ENCODE results near the gene MGA. TPM values are rescaled to one million over a fixed set of nuclear protein-coding genes. Genes with fewer than 3 reads are reported as not detected.

MGA gene
- total RNA-seq, 2 donors from 2014 or later, result 58.5 to 62.6 TPM

GRCh38 chr15:41778521-41778920, 118.3 kb downstream of the MGA start:
- H3K9me3 Mint-ChIP-seq, result no peaks in the 10 kb centered on the region
- 88% methylated on average over 1 of the region's 1 CpG; no CpG with 5 or more reads in 1 of the 2 experiments for WGBS, 2 experiments (ENCODE audit: insufficient coverage in 1 of 2, insufficient read length in 1 of 2)
- Histone ChIP-seq H3K4me3 (ENCODE audit: low read length) (no peak overlapping the region), H3K4me1 (ENCODE audit: control insufficient read depth, insufficient read depth, low read length) (peaks cover 18% of the 10 kb centered on the region), H3K9me3 (ENCODE audit: control insufficient read depth, low read length) (no peaks in the 10 kb centered on the region), H3K27ac (ENCODE audit: low read depth, low read length) (no peak overlapping the region), H3K9ac (ENCODE audit: extremely low read depth, low read length, poor library complexity, severe bottlenecking) (no peak overlapping the region), H3K27me3 (ENCODE audit: control insufficient read depth, insufficient read depth, low read length, poor library complexity, severe bottlenecking) (no peaks in the 10 kb centered on the region), H3K36me3 (ENCODE audit: control insufficient read depth, insufficient read depth, low read length) (no peaks in the 10 kb centered on the region)
- peaks cover 54% of the 10 kb centered on the region for H3K4me1 Mint-ChIP-seq
- H3K4me3 Mint-ChIP-seq, result no peak overlapping the region
- H3K27me3 Mint-ChIP-seq (ENCODE audit: insufficient read depth), result no peaks in the 10 kb centered on the region
- H3K36me3 Mint-ChIP-seq (ENCODE audit: low read depth), result no peaks in the 10 kb centered on the region
- DNase-seq, result no peak
- H3K27ac Mint-ChIP-seq, result no peak overlapping the region
- TF ChIP-seq CTCF (conservative IDR thresholded peaks at IDR 0.05), result no peak

GRCh38 chr15:41779662-41780157, 119.5 kb downstream of the MGA start:
- DNase-seq, result no peak
- H3K36me3 ChIP-seq (ENCODE audit: control insufficient read depth, insufficient read depth, low read length), result no peaks in the 10 kb centered on the region
- Mint-ChIP-seq H3K27me3 (ENCODE audit: insufficient read depth) (no peaks in the 10 kb centered on the region), H3K36me3 (ENCODE audit: low read depth) (no peaks in the 10 kb centered on the region), H3K4me1 (peaks cover 51% of the 10 kb centered on the region), H3K27ac (peak overlapping the region; percentile 73), H3K9me3 (no peaks in the 10 kb centered on the region), H3K4me3 (no peak overlapping the region)
- 90 to 93% methylated on average over 3 to 4 of the region's 4 CpGs for WGBS, 2 experiments (ENCODE audit: insufficient coverage in 1 of 2, insufficient read length in 1 of 2)
- H3K9me3 ChIP-seq (ENCODE audit: control insufficient read depth, low read length), result no peaks in the 10 kb centered on the region
- peaks cover 18% of the 10 kb centered on the region for H3K4me1 ChIP-seq (ENCODE audit: control insufficient read depth, insufficient read depth, low read length)
- no peaks in the 10 kb centered on the region for H3K27me3 ChIP-seq (ENCODE audit: control insufficient read depth, insufficient read depth, low read length, poor library complexity, severe bottlenecking)
- H3K27ac ChIP-seq (ENCODE audit: low read depth, low read length), result no peak overlapping the region
- H3K4me3 ChIP-seq (ENCODE audit: low read length), result no peak overlapping the region
- no peak overlapping the region for H3K9ac ChIP-seq (ENCODE audit: extremely low read depth, low read length, poor library complexity, severe bottlenecking)
- no peak for TF ChIP-seq CTCF (conservative IDR thresholded peaks at IDR 0.05)

- H3K9ac ChIP-seq (ENCODE audit: extremely low read depth, low read length, poor library complexity, severe bottlenecking), result no peak overlapping the region
- H3K27me3 ChIP-seq (ENCODE audit: control insufficient read depth, insufficient read depth, low read length, poor library complexity, severe bottlenecking), result no peaks in the 10 kb centered on the region
- TF ChIP-seq CTCF (conservative IDR thresholded peaks at IDR 0.05), result no peak
- no peak overlapping the region for H3K27ac ChIP-seq (ENCODE audit: low read depth, low read length)
- no peaks in the 10 kb centered on the region for H3K9me3 ChIP-seq (ENCODE audit: control insufficient read depth, low read length)
- H3K36me3 ChIP-seq (ENCODE audit: control insufficient read depth, insufficient read depth, low read length), result no peaks in the 10 kb centered on the region
- H3K4me1 ChIP-seq (ENCODE audit: control insufficient read depth, insufficient read depth, low read length), result peaks cover 18% of the 10 kb centered on the region
- Mint-ChIP-seq H3K4me1 (peaks cover 46% of the 10 kb centered on the region), H3K27me3 (ENCODE audit: insufficient read depth) (no peaks in the 10 kb centered on the region), H3K36me3 (ENCODE audit: low read depth) (no peaks in the 10 kb centered on the region), H3K27ac (peak overlapping the region; percentile 73), H3K4me3 (no peak overlapping the region), H3K9me3 (no peaks in the 10 kb centered on the region)
- no peak overlapping the region for H3K4me3 ChIP-seq (ENCODE audit: low read length)
- no peak for DNase-seq
- WGBS, 2 experiments (ENCODE audit: insufficient coverage in 1 of 2, insufficient read length in 1 of 2), result 71 to 85% methylated on average over 1 to 2 of the region's 2 CpGs
Measured at GRCh38 chr15:41780266-41780665, 120.1 kb downstream of the MGA start.
